B cell (primary cell): Measurements from ENCODE around the gene CTNND1. TPM values are rescaled to one million over a fixed set of nuclear protein-coding genes. Genes with fewer than 3 reads are reported as not detected.

ENCODE experiments used
- ATAC-seq: fragments of 200-7000 bp; cut with Tn5 transposase; one replicate; pipeline ENCODE4 v1.10.0; 2021; ENCODE audit warnings: low read depth, mild to moderate bottlenecking, moderate number of reproducible peaks, moderate library complexity
- CTCF ChIA-PET: fragments of 350-600 bp; sonication (Branson Sonifier 250); formaldehyde crosslinking; loops from one replicate; lab custom pipeline; 2021; ENCODE audit warnings: antibody characterized with exemption, inconsistent platforms; lab: Charles Lee
- POLR2A ChIA-PET: fragments of 350-600 bp; sonication (Branson Sonifier 250); formaldehyde crosslinking; loops from one replicate; lab custom pipeline; 2021; ENCODE audit warnings: antibody characterized with exemption; lab: Charles Lee
- DNase-seq: peaks from one replicate; pipeline ENCODE4 v3.0.0; 2013
- H2AFZ ChIP-seq: 2 replicates; pipeline ENCODE4 v1.6.1; 2012; ENCODE audit warnings: mild to moderate bottlenecking, low read depth, low read length; ENCODE audit not compliant: insufficient read depth, poor library complexity, severe bottlenecking
- H3K27ac ChIP-seq, 2 donors: 1 replicate in 1 of 2; 2 replicates in 1 of 2; pipeline ENCODE4 v1.5.1; 2012 to 2013; ENCODE audit warnings: low read length in 2 of 2, mild to moderate bottlenecking in 2 of 2, moderate library complexity in 1 of 2
- H3K27me3 ChIP-seq, 4 experiments: fragments of 200-600 bp in 1 of 4; sonication (generic) in 1 of 4; replicated peaks in 1 of 4; 1 replicate in 2 of 4; 2 replicates in 2 of 4; pipeline versions ENCODE4 v1.6.1 to v1.7.0; 2013 to 2016; ENCODE audit warnings: low read length in 3 of 4, mild to moderate bottlenecking in 2 of 4, mixed read lengths in 1 of 4, moderate library complexity in 1 of 4; ENCODE audit not compliant: insufficient read depth in 4 of 4, control insufficient read depth in 3 of 4; ENCODE audit errors: control extremely low read depth in 1 of 4
- H3K36me3 ChIP-seq, 2 experiments: replicated peaks in 1 of 2; 1 replicate in 1 of 2; 2 replicates in 1 of 2; pipeline versions ENCODE4 v1.6.1 to v1.7.1; 2013; ENCODE audit warnings: low read length in 1 of 2; ENCODE audit not compliant: insufficient read depth in 2 of 2, control insufficient read depth in 1 of 2; ENCODE audit errors: control extremely low read depth in 1 of 2, extremely low read depth in 1 of 2
- H3K4me1 ChIP-seq, 2 donors: fragments of 200-600 bp in 1 of 2; sonication (generic) in 1 of 2; 1 replicate in 1 of 2; 2 replicates in 1 of 2; pipeline versions ENCODE4 v1.5.1 to v1.6.1; 2013 to 2017; ENCODE audit warnings: low read length in 2 of 2; ENCODE audit not compliant: control insufficient read depth in 2 of 2, insufficient read depth in 2 of 2
- H3K4me2 ChIP-seq: replicated peaks from 2 replicates; pipeline ENCODE3; 2012; ENCODE audit warnings: mild to moderate bottlenecking, low read depth, low read length; ENCODE audit not compliant: poor library complexity, severe bottlenecking
- H3K4me3 ChIP-seq, 5 experiments: fragments of 200-600 bp in 1 of 5; sonication (generic) in 1 of 5; 1 replicate in 3 of 5; 2 replicates in 2 of 5; pipeline versions ENCODE4 v1.5.1 to v1.7.0; 2011 to 2016; ENCODE audit warnings: low read length in 4 of 5, mild to moderate bottlenecking in 4 of 5, low read depth in 2 of 5, control low read depth in 1 of 5, moderate library complexity in 1 of 5; ENCODE audit not compliant: insufficient read depth in 1 of 5; ENCODE audit errors: control extremely low read depth in 1 of 5, extremely low read depth in 1 of 5
- H3K79me2 ChIP-seq: fragments of 200-600 bp; sonication (generic); one replicate; pipeline ENCODE4 v1.6.0; 2016; ENCODE audit warnings: low read length; ENCODE audit not compliant: control insufficient read depth, insufficient read depth
- H3K9ac ChIP-seq: fragments of 200-600 bp; sonication (generic); 2 replicates; pipeline ENCODE4 v1.6.1; 2017; ENCODE audit warnings: mild to moderate bottlenecking, low read length, moderate library complexity
- H3K9me3 ChIP-seq, 3 donors: one replicate each; pipeline versions ENCODE4 v1.6.1 to v1.7.1; 2013; ENCODE audit warnings: low read length in 2 of 3; ENCODE audit not compliant: control insufficient read depth in 2 of 3, insufficient read depth in 1 of 3; ENCODE audit errors: control extremely low read depth in 1 of 3
- H4K20me1 ChIP-seq: 2 replicates; pipeline ENCODE4 v1.6.0; 2012; ENCODE audit warnings: mild to moderate bottlenecking, low read length; ENCODE audit not compliant: insufficient read depth, control insufficient read depth, poor library complexity, severe bottlenecking
- H3K27ac Mint-ChIP-seq: one replicate; pipeline ENCODE4 v1.8.0; 2021; ENCODE audit warnings: mixed read lengths
- H3K27me3 Mint-ChIP-seq: one replicate; pipeline ENCODE4 v1.8.0; 2021; ENCODE audit warnings: mixed read lengths
- H3K4me1 Mint-ChIP-seq: one replicate; pipeline ENCODE4 v1.8.0; 2021; ENCODE audit warnings: mixed read lengths
- H3K4me3 Mint-ChIP-seq: one replicate; pipeline ENCODE4 v1.8.0; 2021; ENCODE audit warnings: mixed read lengths
- H3K9me3 Mint-ChIP-seq: one replicate; pipeline ENCODE4 v1.8.0; 2022; ENCODE audit warnings: mixed read lengths; ENCODE audit not compliant: insufficient read depth
- CTCF ChIP-seq: fragments of 200-600 bp; IDR thresholded peaks from one replicate; pipeline ENCODE4 v1.8.0; 2022; ENCODE audit warnings: antibody characterized with exemption, mild to moderate bottlenecking
- EZH2 ChIP-seq: IDR thresholded peaks from 2 replicates; pipeline ENCODE4 v1.6.1; 2012; ENCODE audit warnings: borderline replicate concordance, low read depth, mild to moderate bottlenecking, moderate library complexity, low read length; ENCODE audit not compliant: insufficient read depth, poor library complexity, severe bottlenecking
- WGBS: methylation state at CpG from one replicate; pipeline ENCODE4 v1.1.5; 2013; ENCODE audit warnings: missing lambda C conversion rate; ENCODE audit not compliant: insufficient coverage; 5-methylcytosine and 5-hydroxymethylcytosine counted together
- intact Hi-C: fragments of 100-400 bp; cut with micrococcal nuclease; formaldehyde crosslinking; loops from one replicate; pipeline ENCODE4 v1.10.0; 2022
- polyA plus RNA-seq: library from polyadenylated mRNA; depleted of rRNA; stranded (reverse); fragments of >200 nt; gene quantifications from 2 replicates; pipeline ENCODE4 v1.2.3, GENCODE V29; 2012
- total RNA-seq, 2 donors: library from RNA; stranded (reverse); fragments of 120-200 nt in 1 of 2; gene quantifications; 1 replicate in 1 of 2; 2 replicates in 1 of 2; pipeline versions ENCODE4 v1.2.3 to v1.2.4, GENCODE V29; 2013 to 2022

Gene CTNND1
- total and polyA plus RNA-seq, 2 donors (not counting 1 experiment from before 2014, with no cell fraction given) = 12.1 to 54.4 TPM

DNA sequence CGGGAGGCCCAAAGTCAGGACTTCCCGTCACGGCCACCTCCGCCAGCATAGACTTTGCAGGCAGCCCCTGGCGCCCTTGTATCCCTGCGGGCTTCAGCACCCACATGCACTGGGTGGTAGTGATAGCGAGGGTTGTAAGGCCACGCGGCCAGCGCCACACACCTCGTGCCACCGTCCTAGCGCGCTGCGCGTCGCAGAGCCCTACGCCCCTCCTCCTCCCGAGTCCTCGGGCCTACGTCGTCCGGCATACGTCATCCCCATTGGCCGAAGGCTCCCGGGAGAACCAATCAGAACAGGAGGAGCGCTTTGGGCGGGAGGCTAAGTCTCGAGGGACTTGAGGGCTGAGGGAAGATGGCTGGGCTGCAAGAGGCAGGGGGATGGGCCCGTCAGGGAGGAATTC, 8.6 kb upstream of the CTNND1 start:
- Mint-ChIP-seq H3K27ac (no peak overlapping the region), H3K4me1 (peaks cover 8% of the 10 kb centered on the region), H3K9me3 (no peaks in the 10 kb centered on the region), H3K4me3 (no peak overlapping the region), H3K27me3 (no peaks in the 10 kb centered on the region)
- POLR2A ChIA-PET = interaction anchor here (0.7 kb wide), 1 partner anchor 46 kb away, joined by 3 read pairs; no protein-coding TSS in a partner anchor
- Histone ChIP-seq H3K4me3 (no peak overlapping the region), H3K27ac (no peak overlapping the region), H4K20me1 (no peaks in the 10 kb centered on the region), H3K4me2 (no peak overlapping the region), H3K9me3 (no peaks in the 10 kb centered on the region), H3K27me3 (no peaks in the 10 kb centered on the region), H3K4me1 (no peaks in the 10 kb centered on the region), H3K36me3 (peaks cover 0 to 4% of the 10 kb centered on the region in 2 experiments), H2AFZ (no peak overlapping the region), H3K9ac (no peak overlapping the region), H3K79me2 (peaks cover 3% of the 10 kb centered on the region)
- DNase-seq = no peak
- intact Hi-C loops = no loop called here
- no peak for ATAC-seq
- CTCF ChIA-PET = interaction anchor here (0.7 to 6.8 kb wide), 2 partner anchors 49 to 244 kb away, joined by 4 to 180 read pairs; no protein-coding TSS in a partner anchor
- 97% methylated on average over 30 of the region's 30 CpGs for WGBS
- no peak for TF ChIP-seq EZH2
- TF ChIP-seq CTCF = no peak

DNA sequence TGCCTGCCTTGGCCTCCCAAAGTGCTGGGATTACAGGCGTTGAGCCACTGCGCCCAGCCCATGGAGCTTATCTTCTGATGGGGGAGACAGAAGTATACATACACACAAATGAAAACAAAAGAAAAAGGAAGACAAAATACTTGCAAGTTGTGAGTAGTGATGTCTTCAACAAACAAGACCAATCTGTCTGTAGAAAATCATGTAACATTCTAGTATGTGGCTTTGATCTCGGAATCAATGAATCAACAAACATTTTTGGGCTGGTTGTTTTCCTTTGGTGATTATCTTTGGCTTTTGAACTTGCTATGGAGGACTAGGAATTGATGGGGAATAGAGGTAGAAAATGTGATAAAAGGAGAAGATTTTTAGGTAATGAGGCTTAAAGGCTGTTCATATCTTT, 3.4 kb upstream of the CTNND1 start:
- Histone ChIP-seq H3K27ac (no peak overlapping the region), H3K4me1 (peaks cover 4 to 6% of the 10 kb centered on the region in 2 donors), H3K36me3 (no peaks in the 10 kb centered on the region), H3K79me2 (peaks cover 14% of the 10 kb centered on the region), H3K4me3 (no peak overlapping the region), H3K9me3 (no peaks in the 10 kb centered on the region), H3K4me2 (no peak overlapping the region), H2AFZ (no peak overlapping the region), H3K27me3 (no peaks in the 10 kb centered on the region), H4K20me1 (no peaks in the 10 kb centered on the region), H3K9ac (no peak overlapping the region)
- intact Hi-C loops = no loop called here
- no peak overlapping the region for H3K27ac Mint-ChIP-seq
- no peak overlapping the region for H3K4me3 Mint-ChIP-seq
- TF ChIP-seq CTCF (no peak), EZH2 (no peak)
- POLR2A ChIA-PET = no interaction called here
- CTCF ChIA-PET = interaction anchor here (1.2 to 6.8 kb wide), 4 partner anchors 27 to 48 kb away, joined by 3 to 75 read pairs (median 4); no protein-coding TSS in a partner anchor
- no peaks in the 10 kb centered on the region for H3K27me3 Mint-ChIP-seq
- DNase-seq = no peak
- 100% methylated on average over 1 of the region's 3 CpGs for WGBS
- ATAC-seq = no peak
- no peaks in the 10 kb centered on the region for H3K9me3 Mint-ChIP-seq
- peaks cover 15% of the 10 kb centered on the region for H3K4me1 Mint-ChIP-seq
